ENCODE measurements around the gene UBXN11. TPM values are rescaled to one million over a fixed set of nuclear protein-coding genes. Genes with fewer than 3 reads are reported as not detected.

Gene UBXN11
- polyA plus RNA-seq, 1 donor: 8.2 TPM

GRCh38 chr1:26286064-26286416, 20.4 kb downstream of the UBXN11 start:
- DNase-seq (ENCODE audit: low read depth): no peak

GRCh38 chr1:26285366-26286063, 20.9 kb downstream of the UBXN11 start:
- DNase-seq (ENCODE audit: low read depth): no peak

GRCh38 chr1:26284597-26285347, 21.7 kb downstream of the UBXN11 start:
- DNase-seq (ENCODE audit: low read depth): no peak

- no peak for DNase-seq (ENCODE audit: low read depth)
Observed at GRCh38 chr1:26283871-26284596, 22.4 kb downstream of the UBXN11 start.

GRCh38 chr1:26283279-26283853, 23.1 kb downstream of the UBXN11 start:
- DNase-seq (ENCODE audit: low read depth): no peak

GRCh38 chr1:26282401-26282918, 24.0 kb downstream of the UBXN11 start:
- no peak for DNase-seq (ENCODE audit: low read depth)

GRCh38 chr1:26281971-26282370, 24.5 kb downstream of the UBXN11 start:
- no peak for DNase-seq (ENCODE audit: low read depth)

- no peak for DNase-seq (ENCODE audit: low read depth)
Observed at GRCh38 chr1:26281091-26281958, 25.1 kb downstream of the UBXN11 start.

- no peak for DNase-seq (ENCODE audit: low read depth)
Observed at GRCh38 chr1:26280333-26281042, 25.9 kb downstream of the UBXN11 start.

- DNase-seq (ENCODE audit: low read depth): no peak
Observed at GRCh38 chr1:26279456-26280332, 26.7 kb downstream of the UBXN11 start, which contains the start of gene SH3BGRL3. Gene SH3BGRL3 (plus strand): TSS chr1:26280086. CDS start chr1:26280156, 70 bp downstream.

- no peak for DNase-seq (ENCODE audit: low read depth)
Observed at GRCh38 chr1:26278724-26279455, 27.5 kb downstream of the UBXN11 start.

GRCh38 chr1:26278303-26278702, 28.1 kb downstream of the UBXN11 start:
- DNase-seq (ENCODE audit: low read depth): no peak

GRCh38 chr1:26277719-26278118, 28.7 kb downstream of the UBXN11 start:
- no peak for DNase-seq (ENCODE audit: low read depth)

GRCh38 chr1:26277261-26277661, 29.2 kb downstream of the UBXN11 start:
- DNase-seq (ENCODE audit: low read depth): no peak

- no peak for DNase-seq (ENCODE audit: low read depth)
Observed at GRCh38 chr1:26276432-26276838, 30.0 kb downstream of the UBXN11 start.

GRCh38 chr1:26275580-26276431, 30.6 kb downstream of the UBXN11 start:
- no peak for DNase-seq (ENCODE audit: low read depth)

- DNase-seq (ENCODE audit: low read depth): no peak
Observed at GRCh38 chr1:26274801-26275425, 31.5 kb downstream of the UBXN11 start.

Measured in forelimb muscle (tissue), 1 donor.